IMR-90 (cell line): Measurements from ENCODE around the gene USP12. TPM values are rescaled to one million over a fixed set of nuclear protein-coding genes. Genes with fewer than 3 reads are reported as not detected.

Source experiments
- ATAC-seq: fragments of 200-7000 bp; cut with Tn5 transposase; 2 replicates; pipeline ENCODE4 v1.9.1; 2020; ENCODE audit warnings: low read depth, mild to moderate bottlenecking, moderate library complexity
- BruUV-seq: library from RNA; stranded (reverse); fragments of 400-500 nt; replicated peaks from 2 replicates; lab custom pipeline; 2021; lab: Mats Ljungman, UMichigan
- CTCF ChIA-PET: fragments of 300-600 bp; formaldehyde crosslinking; extraction: SDS; loops from one replicate; lab custom pipeline; 2021; ENCODE audit warnings: antibody characterized with exemption; lab: Yijun Ruan, JAX
- POLR2A ChIA-PET: fragments of 300-600 bp; sonication (Branson Sonifier 250); formaldehyde crosslinking; loops from one replicate; lab custom pipeline; 2022; ENCODE audit warnings: antibody characterized with exemption; ENCODE audit not compliant: unreplicated experiment; lab: Charles Lee
- DNase-seq: peaks from one replicate; pipeline ENCODE4 v3.0.0; 2013
- H2AFZ ChIP-seq: replicated peaks from 2 replicates; pipeline ENCODE3; 2013; ENCODE audit warnings: low read length, mild to moderate bottlenecking; ENCODE audit not compliant: poor library complexity
- H2AK5ac ChIP-seq: 2 replicates; pipeline ENCODE4 v1.6.1; 2013; ENCODE audit warnings: low read depth, low read length, inconsistent platforms
- H2AK9ac ChIP-seq: replicated peaks from 2 replicates; pipeline ENCODE3; 2013; ENCODE audit warnings: mild to moderate bottlenecking, low read depth, low read length, moderate library complexity; ENCODE audit not compliant: poor library complexity
- H2BK120ac ChIP-seq: 2 replicates; pipeline ENCODE4 v1.6.1; 2013; ENCODE audit warnings: low read depth, low read length, inconsistent platforms
- H2BK15ac ChIP-seq: 3 replicates; pipeline ENCODE4 v1.6.1; 2013; ENCODE audit warnings: low read depth, low read length, inconsistent platforms
- H2BK20ac ChIP-seq: 2 replicates; pipeline ENCODE4 v1.6.1; 2013; ENCODE audit warnings: low read depth, mild to moderate bottlenecking, inconsistent platforms, low read length, moderate library complexity
- H2BK5ac ChIP-seq: 2 replicates; pipeline ENCODE4 v1.6.1; 2013; ENCODE audit warnings: mild to moderate bottlenecking, low read depth, low read length, inconsistent platforms; ENCODE audit not compliant: poor library complexity, severe bottlenecking
- H3K14ac ChIP-seq: replicated peaks from 2 replicates; pipeline ENCODE4 v1.6.1; 2013; ENCODE audit warnings: low read depth, low read length, inconsistent platforms
- H3K18ac ChIP-seq: 2 replicates; pipeline ENCODE4 v1.6.1; 2013; ENCODE audit warnings: low read depth, low read length, control low read depth
- H3K23ac ChIP-seq: 2 replicates; pipeline ENCODE4 v1.6.1; 2013; ENCODE audit warnings: low read depth, low read length, inconsistent platforms
- H3K27ac ChIP-seq: 2 replicates; pipeline ENCODE4 v1.5.1; 2013; ENCODE audit warnings: mild to moderate bottlenecking, control low read depth, low read length; ENCODE audit not compliant: insufficient read depth
- H3K27me3 ChIP-seq: 2 replicates; pipeline ENCODE4 v1.6.1; 2013; ENCODE audit warnings: low read length; ENCODE audit not compliant: control insufficient read depth, insufficient read depth
- H3K36me3 ChIP-seq: 2 replicates; pipeline ENCODE4 v1.6.1; 2013; ENCODE audit warnings: low read length, mixed read lengths; ENCODE audit not compliant: control insufficient read depth, insufficient read depth
- H3K4ac ChIP-seq: 2 replicates; pipeline ENCODE4 v1.6.1; 2013; ENCODE audit warnings: low read depth, low read length, inconsistent platforms
- H3K4me1 ChIP-seq: 2 replicates; pipeline ENCODE4 v1.6.1; 2013; ENCODE audit warnings: low read length, mixed read lengths; ENCODE audit not compliant: control insufficient read depth, insufficient read depth
- H3K4me2 ChIP-seq: 2 replicates; pipeline ENCODE4 v1.6.1; 2013; ENCODE audit warnings: low read depth, mild to moderate bottlenecking, control low read depth, low read length, moderate library complexity
- H3K4me3 ChIP-seq: 2 replicates; pipeline ENCODE4 v1.5.1; 2013; ENCODE audit warnings: low read depth, mild to moderate bottlenecking, control low read depth, low read length, moderate library complexity; ENCODE audit not compliant: insufficient read depth
- H3K56ac ChIP-seq: 2 replicates; pipeline ENCODE4 v1.6.1; 2013; ENCODE audit warnings: low read length, inconsistent platforms; ENCODE audit not compliant: insufficient read depth; ENCODE audit errors: extremely low read depth
- H3K79me1 ChIP-seq, 2 experiments: 2 replicates each; pipeline ENCODE4 v1.6.1; 2013; ENCODE audit warnings: low read length in 2 of 2, inconsistent platforms in 1 of 2, low read depth in 1 of 2
- H3K9ac ChIP-seq: 2 replicates; pipeline ENCODE4 v1.6.1; 2013; ENCODE audit warnings: low read depth, low read length, control low read depth
- H3K9me1 ChIP-seq: 2 replicates; pipeline ENCODE4 v1.6.1; 2013; ENCODE audit warnings: low read length, inconsistent platforms; ENCODE audit not compliant: insufficient read depth
- H3K9me3 ChIP-seq: 2 replicates; pipeline ENCODE4 v1.6.1; 2013; ENCODE audit warnings: low read length; ENCODE audit not compliant: control insufficient read depth, insufficient read depth
- H4K20me1 ChIP-seq: 2 replicates; pipeline ENCODE4 v1.6.1; 2013; ENCODE audit warnings: low read length, inconsistent platforms; ENCODE audit not compliant: insufficient read depth
- H4K5ac ChIP-seq: 2 replicates; pipeline ENCODE4 v1.6.1; 2013; ENCODE audit warnings: mild to moderate bottlenecking, low read depth, low read length, control low read depth
- H4K8ac ChIP-seq, 2 experiments: 2 replicates each; pipeline ENCODE4 v1.6.1; 2013; ENCODE audit warnings: low read depth in 2 of 2, low read length in 2 of 2, control low read depth in 1 of 2, inconsistent platforms in 1 of 2
- H4K91ac ChIP-seq: 2 replicates; pipeline ENCODE4 v1.6.1; 2013; ENCODE audit warnings: low read depth, low read length, inconsistent platforms; ENCODE audit not compliant: insufficient read depth
- BHLHE40 ChIP-seq: fragments of 150-350 bp; IDR thresholded peaks from 2 replicates; pipeline ENCODE4 v1.6.1; 2016; ENCODE audit warnings: mild to moderate bottlenecking, low read depth, low read length
- MAFK ChIP-seq: IDR thresholded peaks from 2 replicates; pipeline ENCODE4 v1.6.1; 2012; ENCODE audit warnings: low read depth, low read length, improper control_type of control experiment
- MAZ ChIP-seq: IDR thresholded peaks from 2 replicates; pipeline ENCODE4 v1.6.1; 2012; ENCODE audit warnings: low read depth, mild to moderate bottlenecking, low read length, improper control_type of control experiment, moderate library complexity, borderline replicate concordance
- MXI1 ChIP-seq: IDR thresholded peaks from 2 replicates; pipeline ENCODE4 v1.6.1; 2012; ENCODE audit warnings: low read depth, mild to moderate bottlenecking, low read length, moderate library complexity, borderline replicate concordance
- NFE2L2 ChIP-seq: fragments of 150-350 bp; IDR thresholded peaks from 2 replicates; pipeline ENCODE4 v1.6.1; 2016; ENCODE audit warnings: low read depth, mild to moderate bottlenecking, low read length
- POLR2A ChIP-seq: IDR thresholded peaks from 2 replicates; pipeline ENCODE4 v1.6.1; 2012; ENCODE audit warnings: mild to moderate bottlenecking, low read depth, low read length
- RCOR1 ChIP-seq: IDR thresholded peaks from 2 replicates; pipeline ENCODE4 v1.6.1; 2012; ENCODE audit warnings: mild to moderate bottlenecking, low read length, improper control_type of control experiment; ENCODE audit not compliant: insufficient replicate concordance
- SMC3 ChIP-seq: fragments of 150-350 bp; IDR thresholded peaks from 2 replicates; pipeline ENCODE4 v1.6.1; 2016; ENCODE audit warnings: low read depth, mild to moderate bottlenecking, antibody characterized with exemption, low read length, moderate library complexity
- WGBS, 2 experiments: methylation state at CpG; one replicate each; pipeline versions ENCODE4 v1.1.5 to v1.1.7; 2013; ENCODE audit warnings: missing lambda C conversion rate in 2 of 2; ENCODE audit not compliant: insufficient read length in 1 of 2; ENCODE audit errors: extremely low coverage in 2 of 2; 5-methylcytosine and 5-hydroxymethylcytosine counted together
- dilution Hi-C: fragments of 300-500 bp; cut with HindIII; formaldehyde crosslinking; loops from one replicate; pipeline ENCODE4 v1.14.3; 2018; ENCODE audit warnings: low sequenced_read_pairs; ENCODE audit not compliant: unreplicated experiment
- in situ Hi-C: fragments of 300-500 bp; cut with MboI; formaldehyde crosslinking; loops from 3 replicates; pipeline ENCODE4 v1.14.3; 2019; ENCODE audit warnings: low sequenced_read_pairs, inconsistent platforms, mixed read lengths
- intact Hi-C: fragments of 100-400 bp; cut with micrococcal nuclease; formaldehyde crosslinking; loops from 2 replicates; pipeline ENCODE4 v1.10.0; 2022
- polyA plus RNA-seq, 3 experiments: library from polyadenylated mRNA; depleted of rRNA; stranded (reverse); fragments of >200 nt; gene quantifications; 2 replicates each; pipeline ENCODE4 v1.2.3, GENCODE V29; 2012; ENCODE audit warnings: low replicate concordance in 1 of 3
- total RNA-seq: library from RNA; depleted of rRNA; stranded (reverse); fragments of >200 nt; gene quantifications from 2 replicates; pipeline ENCODE4 v1.2.3, GENCODE V29; 2012
- TF ChIP-seq, protein P1 (sequence below): fragments of 150-350 bp; IDR thresholded peaks from 2 replicates; pipeline ENCODE4 v1.6.1; 2017; ENCODE audit warnings: mild to moderate bottlenecking, antibody characterized with exemption, low read length, low read depth
- TF ChIP-seq, protein P2 (sequence below): fragments of 150-350 bp; IDR thresholded peaks from 2 replicates; pipeline ENCODE4 v1.6.1; 2016; ENCODE audit warnings: low read depth, mild to moderate bottlenecking, low read length, moderate library complexity, borderline replicate concordance
- TF ChIP-seq, protein P3 (sequence below): conservative IDR thresholded peaks from 2 replicates; pipeline ENCODE4 v1.5.1; 2012; ENCODE audit warnings: mild to moderate bottlenecking, low read depth, low read length, improper control_type of control experiment

USP12 gene
- total and polyA plus RNA-seq, 2 of the 4 experiments (the other 2 are of a cell fraction): 11.8 to 16.5 TPM

DNA sequence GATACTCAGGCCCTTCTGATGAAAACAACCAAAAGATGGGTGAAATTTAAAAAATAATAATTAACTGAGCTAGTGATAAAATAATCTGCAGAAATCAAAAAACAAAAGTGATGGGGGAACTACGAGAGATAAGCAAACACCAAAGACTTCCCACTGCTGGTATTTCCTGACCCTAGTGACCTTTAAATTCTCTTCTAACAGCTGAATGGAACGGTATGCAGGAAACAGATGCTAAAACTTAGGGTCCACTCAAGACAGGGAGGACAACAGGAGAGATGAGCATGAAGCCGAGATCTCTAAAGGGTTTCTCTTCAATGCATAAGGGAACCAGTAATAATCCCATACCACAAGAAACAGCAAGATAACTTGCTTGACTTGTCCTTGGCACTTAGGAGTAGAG lies 50.8 kb downstream of the USP12 start:
- peak overlapping the region; percentile 29; the same call in 1 of the 2 replicates for H3K27ac ChIP-seq
- H2BK120ac ChIP-seq: peak overlapping the region; percentile 23; the same call in 1 of the 2 replicates
- peak overlapping the region; percentile 53 for H2BK5ac ChIP-seq
- peak overlapping the region; percentile 55 for H3K4ac ChIP-seq
- no TSS peak for BruUV-seq
- no peak overlapping the region for H2AK9ac ChIP-seq
- H4K91ac ChIP-seq: peak overlapping the region; percentile 17; the same call in 1 of the 2 replicates
- H3K27me3 ChIP-seq: no peaks in the 10 kb centered on the region
- H3K18ac ChIP-seq: peak overlapping the region; percentile 81; the same call in 1 of the 2 replicates
- H3K4me1 ChIP-seq: peaks cover 14% of the 10 kb centered on the region
- H3K79me1 ChIP-seq: peaks cover 45 to 70% of the 10 kb centered on the region in 2 experiments
- ATAC-seq (peak; percentile 57), DNase-seq (peak; percentile 28)
- no peaks in the 10 kb centered on the region for H3K9me3 ChIP-seq
- H3K56ac ChIP-seq: no peak overlapping the region
- peaks cover 25% of the 10 kb centered on the region for H3K9me1 ChIP-seq
- H2BK15ac ChIP-seq: 0 out of 3 replicates have a peak overlapping the region, but pooled peaks have one; percentile 22
- peak overlapping the region; percentile 2; the same call in 1 of the 2 replicates for H2BK20ac ChIP-seq
- no peak overlapping the region for H4K5ac ChIP-seq
- H2AFZ ChIP-seq: no peak overlapping the region
- dilution Hi-C loops (no loop called here), in situ Hi-C loops (no loop called here), intact Hi-C loops (loop anchor here (5.0 kb wide), 1 partner anchor 236 kb away; no protein-coding TSS in a partner anchor)
- CTCF ChIA-PET: no interaction called here
- peak overlapping the region in 1 of 2 experiments; percentile 10; a peak in 1 of 4 replicates for H4K8ac ChIP-seq
- H3K36me3 ChIP-seq: no peaks in the 10 kb centered on the region
- peak overlapping the region; percentile 41; the same call in 1 of the 2 replicates for H3K4me2 ChIP-seq
- H3K9ac ChIP-seq: no peak overlapping the region
- POLR2A ChIA-PET: no interaction called here
- peak overlapping the region; percentile 13; the same call in 1 of the 2 replicates for H3K14ac ChIP-seq
- H3K4me3 ChIP-seq: no peak overlapping the region
- TF ChIP-seq, protein P1, sequence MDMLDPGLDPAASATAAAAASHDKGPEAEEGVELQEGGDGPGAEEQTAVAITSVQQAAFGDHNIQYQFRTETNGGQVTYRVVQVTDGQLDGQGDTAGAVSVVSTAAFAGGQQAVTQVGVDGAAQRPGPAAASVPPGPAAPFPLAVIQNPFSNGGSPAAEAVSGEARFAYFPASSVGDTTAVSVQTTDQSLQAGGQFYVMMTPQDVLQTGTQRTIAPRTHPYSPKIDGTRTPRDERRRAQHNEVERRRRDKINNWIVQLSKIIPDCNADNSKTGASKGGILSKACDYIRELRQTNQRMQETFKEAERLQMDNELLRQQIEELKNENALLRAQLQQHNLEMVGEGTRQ: no peak
- TF ChIP-seq MAZ (no peak), MXI1 (no peak), RCOR1 (no peak), NFE2L2 (no peak), MAFK (no peak), BHLHE40 (no peak), SMC3 (no peak), POLR2A (no peak)
- TF ChIP-seq, protein P2, sequence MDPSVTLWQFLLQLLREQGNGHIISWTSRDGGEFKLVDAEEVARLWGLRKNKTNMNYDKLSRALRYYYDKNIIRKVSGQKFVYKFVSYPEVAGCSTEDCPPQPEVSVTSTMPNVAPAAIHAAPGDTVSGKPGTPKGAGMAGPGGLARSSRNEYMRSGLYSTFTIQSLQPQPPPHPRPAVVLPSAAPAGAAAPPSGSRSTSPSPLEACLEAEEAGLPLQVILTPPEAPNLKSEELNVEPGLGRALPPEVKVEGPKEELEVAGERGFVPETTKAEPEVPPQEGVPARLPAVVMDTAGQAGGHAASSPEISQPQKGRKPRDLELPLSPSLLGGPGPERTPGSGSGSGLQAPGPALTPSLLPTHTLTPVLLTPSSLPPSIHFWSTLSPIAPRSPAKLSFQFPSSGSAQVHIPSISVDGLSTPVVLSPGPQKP: no peak
- TF ChIP-seq, protein P3, sequence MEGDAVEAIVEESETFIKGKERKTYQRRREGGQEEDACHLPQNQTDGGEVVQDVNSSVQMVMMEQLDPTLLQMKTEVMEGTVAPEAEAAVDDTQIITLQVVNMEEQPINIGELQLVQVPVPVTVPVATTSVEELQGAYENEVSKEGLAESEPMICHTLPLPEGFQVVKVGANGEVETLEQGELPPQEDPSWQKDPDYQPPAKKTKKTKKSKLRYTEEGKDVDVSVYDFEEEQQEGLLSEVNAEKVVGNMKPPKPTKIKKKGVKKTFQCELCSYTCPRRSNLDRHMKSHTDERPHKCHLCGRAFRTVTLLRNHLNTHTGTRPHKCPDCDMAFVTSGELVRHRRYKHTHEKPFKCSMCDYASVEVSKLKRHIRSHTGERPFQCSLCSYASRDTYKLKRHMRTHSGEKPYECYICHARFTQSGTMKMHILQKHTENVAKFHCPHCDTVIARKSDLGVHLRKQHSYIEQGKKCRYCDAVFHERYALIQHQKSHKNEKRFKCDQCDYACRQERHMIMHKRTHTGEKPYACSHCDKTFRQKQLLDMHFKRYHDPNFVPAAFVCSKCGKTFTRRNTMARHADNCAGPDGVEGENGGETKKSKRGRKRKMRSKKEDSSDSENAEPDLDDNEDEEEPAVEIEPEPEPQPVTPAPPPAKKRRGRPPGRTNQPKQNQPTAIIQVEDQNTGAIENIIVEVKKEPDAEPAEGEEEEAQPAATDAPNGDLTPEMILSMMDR: no peak
- no CpG with 5 or more reads among the region's 3 CpGs for WGBS, 2 experiments
- H3K23ac ChIP-seq: no peak overlapping the region
- peak overlapping the region; percentile 1; the same call in 1 of the 2 replicates for H2AK5ac ChIP-seq
- H4K20me1 ChIP-seq: peaks cover 46% of the 10 kb centered on the region
